ENCODE data around the gene H1-8. TPM values are rescaled to one million over a fixed set of nuclear protein-coding genes. Genes with fewer than 3 reads are reported as not detected.

H1-8 gene, protein sequence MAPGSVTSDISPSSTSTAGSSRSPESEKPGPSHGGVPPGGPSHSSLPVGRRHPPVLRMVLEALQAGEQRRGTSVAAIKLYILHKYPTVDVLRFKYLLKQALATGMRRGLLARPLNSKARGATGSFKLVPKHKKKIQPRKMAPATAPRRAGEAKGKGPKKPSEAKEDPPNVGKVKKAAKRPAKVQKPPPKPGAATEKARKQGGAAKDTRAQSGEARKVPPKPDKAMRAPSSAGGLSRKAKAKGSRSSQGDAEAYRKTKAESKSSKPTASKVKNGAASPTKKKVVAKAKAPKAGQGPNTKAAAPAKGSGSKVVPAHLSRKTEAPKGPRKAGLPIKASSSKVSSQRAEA
- total RNA-seq = not detected in 2 replicates

DNA sequence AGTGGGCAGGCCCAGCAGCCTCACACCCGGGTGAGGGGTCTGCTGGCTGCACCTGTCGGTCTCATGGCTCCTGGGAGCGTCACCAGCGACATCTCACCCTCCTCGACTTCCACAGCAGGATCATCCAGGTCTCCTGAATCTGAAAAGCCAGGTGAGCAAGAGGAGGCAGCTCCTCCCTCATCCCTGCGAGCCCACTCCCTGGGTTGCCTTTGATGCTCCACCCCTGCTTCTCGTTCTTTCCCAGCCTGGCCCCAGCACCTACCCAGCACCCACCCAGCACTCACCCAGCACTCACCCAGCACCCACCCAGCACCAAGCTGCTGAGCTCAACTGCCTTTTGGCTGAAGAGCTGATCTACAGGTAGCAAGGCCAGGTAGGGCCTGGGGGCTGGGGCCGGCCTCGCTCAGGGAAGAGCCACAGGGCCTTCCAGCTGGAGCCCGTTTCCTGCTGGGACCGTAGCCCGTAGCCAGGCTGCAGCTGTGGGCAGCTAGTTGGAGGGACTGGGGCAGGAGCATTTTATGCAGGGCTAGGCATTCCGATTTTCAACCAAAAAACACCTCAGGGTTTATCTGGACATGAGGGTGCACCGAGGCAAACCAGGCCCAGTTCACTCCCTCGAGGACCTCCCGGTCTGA, at the start of gene H1-8:
TSS of gene H1-8 (plus strand) at position 20 of the 635 bp plus-strand sequence. CDS start at position 64, 44 bp downstream.

GRCh38 chr3:129528589-129529100, 14.3 kb upstream of the H1-8 start, which contains the start of gene RHO:
TSS of gene RHO (plus strand) at chr3:129528639. CDS start at chr3:129528734, 95 bp downstream.

Other genes starting within 250 kb of the H1-8 start
- gene EFCAB12, start 114.5 kb upstream of the H1-8 start, total RNA-seq = 0.06 TPM in 1 of 2 replicates, not detected in the other
- 19.3 and 30.5 TPM in 2 replicates for gene MBD4, start 103.2 kb upstream of the H1-8 start, total RNA-seq
- 24.0 and 38.5 TPM in 2 replicates for gene IFT122, start 103.0 kb upstream of the H1-8 start, total RNA-seq
- gene RHO, start 14.5 kb upstream of the H1-8 start, total RNA-seq = not detected in 2 replicates
- 488 and 829 TPM in 2 replicates for gene PLXND1, start 63.5 kb downstream of the H1-8 start, total RNA-seq